Stimulated activated naive CD4-positive, alpha-beta T cell (primary cell): Measurements from ENCODE around the gene SLIT1.

Experiments used
- DNase-seq, 6 experiments: peaks; one replicate each; lab custom pipeline; 2025; lab: John Stamatoyannopoulos, UW

Gene SLIT1

DNA sequence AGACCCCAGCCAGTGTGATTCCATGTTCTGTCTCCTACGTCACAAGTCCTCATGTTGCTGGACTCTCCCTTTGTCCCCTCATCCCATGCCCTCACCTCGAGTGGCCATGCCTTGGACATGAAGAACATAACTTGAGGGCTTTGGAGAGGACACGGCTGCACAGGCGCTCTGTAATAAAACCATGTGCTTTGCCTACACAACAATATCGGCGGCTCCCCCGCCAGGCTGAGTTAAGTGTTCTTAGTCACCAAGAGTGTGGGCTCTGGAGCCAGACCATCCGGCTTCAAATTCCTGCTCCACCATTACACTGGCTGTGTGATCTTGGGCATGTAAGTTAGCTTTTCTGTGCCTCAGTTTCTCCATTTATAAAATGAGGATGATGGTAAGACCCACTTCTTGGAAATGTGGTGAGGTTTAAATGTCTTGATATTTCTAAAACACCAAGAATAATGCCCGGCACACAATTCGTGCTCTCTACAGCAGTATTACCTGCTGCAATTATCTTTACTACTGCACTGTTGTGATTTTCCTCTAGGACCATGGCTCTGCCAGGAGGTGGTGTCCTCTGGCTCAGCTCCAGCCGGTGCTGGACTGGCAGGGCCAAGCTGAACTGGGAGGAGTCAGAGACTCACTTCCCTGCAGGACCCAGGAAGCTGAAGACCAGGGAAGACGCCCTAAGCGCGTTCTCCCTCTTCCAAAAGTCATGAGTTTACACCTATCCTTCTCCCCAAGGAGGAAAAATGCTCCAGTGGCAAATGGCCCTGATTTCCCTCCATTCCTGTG is 15.7 kb downstream of the SLIT1 start:
- no peak for DNase-seq

DNA sequence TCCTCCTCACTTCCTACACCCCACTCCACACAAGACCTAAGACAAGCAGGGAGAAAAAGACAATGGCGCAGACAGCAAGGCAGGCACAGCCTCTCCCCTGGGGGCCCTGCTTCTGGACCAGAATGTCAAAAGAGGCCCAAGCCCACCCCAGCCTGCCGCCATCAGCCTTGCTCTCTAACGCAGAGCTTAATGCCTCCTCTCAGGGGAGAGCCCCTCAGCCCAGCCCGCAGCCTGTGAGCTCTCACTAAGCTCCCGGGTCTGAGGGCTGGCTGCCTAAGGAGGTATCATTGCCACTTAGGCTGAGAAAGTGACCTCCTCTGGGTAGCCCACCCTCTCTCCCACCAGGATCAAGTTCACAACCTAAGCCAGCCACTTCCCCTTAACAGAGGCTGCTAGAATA is 16.7 kb downstream of the SLIT1 start:
- DNase-seq: no peak

DNA sequence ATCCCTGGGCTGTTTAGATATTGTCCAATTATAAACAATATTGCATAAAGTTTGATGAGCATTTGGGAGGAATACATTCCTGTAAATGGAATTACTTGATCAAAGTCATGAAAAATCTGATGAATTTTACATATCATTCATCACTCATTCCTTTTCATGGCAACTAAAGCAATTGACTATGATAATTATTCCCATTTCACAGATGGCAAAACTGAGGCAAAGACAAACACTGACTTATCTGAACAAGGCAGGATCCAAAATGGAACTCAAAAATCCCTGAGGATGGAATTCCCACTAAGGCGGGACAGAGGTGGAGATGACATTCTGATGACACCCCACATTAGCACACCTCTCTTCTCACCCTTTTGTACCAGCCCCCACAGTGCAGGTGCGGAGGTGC is 17.1 kb downstream of the SLIT1 start:
- no peak for DNase-seq

DNA sequence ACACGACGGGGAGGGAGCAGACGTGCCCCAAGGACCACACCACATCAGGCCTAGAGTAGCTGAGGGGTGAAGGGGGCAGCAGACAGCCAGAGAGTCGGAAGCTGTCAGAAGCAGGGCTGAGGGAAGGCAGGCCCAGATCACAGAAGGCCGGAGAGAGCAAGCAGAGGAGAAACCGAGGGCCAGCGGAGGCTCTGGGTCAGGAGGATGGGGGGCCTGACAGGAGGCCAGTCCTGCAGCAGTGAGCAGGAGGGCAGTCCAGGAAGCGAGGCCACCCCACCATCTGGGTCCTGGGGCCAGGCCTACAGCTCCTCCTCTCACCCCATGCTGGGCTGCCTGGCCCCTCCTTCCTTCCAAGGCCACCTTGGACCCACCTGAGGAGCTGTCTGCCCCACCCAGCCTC is 20.3 kb downstream of the SLIT1 start:
- DNase-seq: no peak

- no peak for DNase-seq
Measured at GRCh38 chr10:97163781-97164501, 21.8 kb downstream of the SLIT1 start.

GRCh38 chr10:97163181-97163580 is 22.6 kb downstream of the SLIT1 start:
- no peak for DNase-seq

DNA sequence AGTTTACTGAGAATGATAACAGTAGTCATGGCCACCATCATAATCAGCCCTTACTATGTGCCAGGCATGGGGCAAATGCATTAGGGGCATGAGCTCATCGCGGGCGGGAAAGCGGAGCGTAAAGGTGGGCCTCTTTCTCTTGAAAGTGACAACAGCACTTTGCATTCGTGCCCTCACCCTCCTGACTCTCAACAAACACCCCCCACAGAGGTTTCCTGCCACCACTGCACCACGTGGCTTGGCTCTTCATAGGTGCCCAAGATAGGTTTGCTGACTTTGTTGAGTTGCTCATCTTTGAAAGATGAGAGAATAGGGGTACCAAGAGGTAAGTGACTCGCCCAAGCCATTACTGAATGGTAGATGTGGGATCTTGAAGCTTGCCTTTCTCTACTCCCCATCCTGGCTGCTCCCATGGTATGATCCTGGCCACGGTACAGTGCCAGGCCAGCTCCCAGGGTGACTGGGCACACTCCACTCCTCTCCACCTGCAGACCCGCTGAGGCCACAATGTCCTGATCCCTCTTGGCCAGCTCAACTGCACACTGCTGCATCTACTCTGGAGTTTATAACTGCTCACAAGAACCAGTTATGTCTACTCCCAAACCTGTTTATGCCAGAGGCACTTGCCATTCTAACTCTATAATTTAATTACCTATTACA is 26.0 kb downstream of the SLIT1 start:
- no peak for DNase-seq

- DNase-seq: no peak
Measured at GRCh38 chr10:97157578-97158095, 28.1 kb downstream of the SLIT1 start.

DNA sequence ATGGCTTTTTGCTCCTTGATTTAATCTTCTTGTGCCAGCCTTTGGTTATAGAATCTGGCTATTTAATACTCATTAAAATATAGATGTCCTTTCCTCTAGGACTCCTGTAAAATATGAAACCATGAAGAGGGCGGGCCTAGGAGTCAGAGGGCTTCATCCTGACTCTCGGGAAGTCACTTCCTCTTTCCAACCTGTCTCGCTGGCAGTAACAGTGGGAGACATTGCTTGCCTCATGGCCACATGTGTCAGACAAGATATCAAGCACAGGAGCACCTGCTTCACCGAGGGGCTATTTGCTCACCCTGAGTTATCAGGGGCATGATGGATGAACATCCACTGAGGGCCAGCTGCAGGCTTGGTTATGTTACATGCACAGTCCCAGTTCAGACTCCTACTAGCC is 31.0 kb downstream of the SLIT1 start:
- no peak for DNase-seq

GRCh38 chr10:97154162-97154561 is 31.6 kb downstream of the SLIT1 start:
- no peak for DNase-seq

DNA sequence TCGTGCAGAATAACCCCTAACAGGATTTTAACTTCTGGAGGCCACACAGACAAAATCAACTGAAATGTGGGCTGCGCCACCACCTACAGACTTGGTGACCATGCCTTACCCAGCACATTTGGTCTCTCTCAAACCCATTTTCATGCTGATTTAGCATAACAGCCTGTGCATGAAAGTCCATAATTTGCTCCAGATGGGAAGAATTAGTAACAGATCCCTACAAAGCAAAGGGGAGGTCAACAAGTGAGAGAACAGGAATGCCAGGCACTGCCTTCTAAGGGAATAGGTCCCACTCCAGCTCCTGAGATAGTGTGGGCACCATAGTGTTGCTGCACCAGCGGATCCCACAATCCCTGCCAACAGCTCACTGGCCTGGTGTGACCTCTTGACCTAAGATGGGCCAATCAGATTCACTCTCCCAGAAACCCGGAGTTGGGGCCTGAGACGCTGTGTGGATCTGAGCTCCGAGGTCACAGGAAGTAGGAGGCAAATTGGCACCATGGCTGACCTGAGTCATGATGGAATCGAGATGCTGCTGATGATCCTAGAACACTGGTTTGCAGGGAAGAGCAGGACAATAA is 32.4 kb downstream of the SLIT1 start:
- no peak for DNase-seq

- DNase-seq: no peak
Measured at GRCh38 chr10:97151307-97151914, 34.3 kb downstream of the SLIT1 start.

GRCh38 chr10:97150616-97151015 is 35.1 kb downstream of the SLIT1 start:
- no peak for DNase-seq

DNA sequence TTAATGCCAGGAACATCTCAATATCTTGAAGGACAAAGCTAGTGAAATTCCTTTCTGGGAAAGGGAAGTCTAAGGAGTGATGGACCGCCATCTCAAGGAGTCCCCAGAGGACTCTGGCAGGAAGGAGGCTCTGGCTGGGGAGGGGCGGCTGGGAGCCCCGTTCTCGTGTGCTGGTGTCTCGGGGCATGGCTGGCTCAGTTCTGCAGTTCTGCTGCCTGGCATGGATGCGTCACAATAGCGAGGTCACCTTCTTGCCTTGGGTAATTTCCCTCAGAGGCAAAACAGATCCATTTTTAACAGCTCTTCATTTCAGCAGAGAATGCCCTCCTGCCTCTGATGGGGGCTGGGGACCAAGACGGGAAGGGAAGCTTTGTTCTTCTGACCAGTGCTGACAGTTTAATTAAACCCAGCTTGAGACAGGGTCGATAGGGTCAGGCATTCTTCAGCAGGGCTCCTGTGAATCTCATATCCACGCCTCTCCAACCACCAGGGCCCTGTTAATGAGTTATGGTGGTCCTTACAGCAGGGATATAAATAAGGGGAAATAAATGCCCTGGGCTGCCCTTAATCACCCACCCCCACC is 35.7 kb downstream of the SLIT1 start:
- no peak for DNase-seq

DNA sequence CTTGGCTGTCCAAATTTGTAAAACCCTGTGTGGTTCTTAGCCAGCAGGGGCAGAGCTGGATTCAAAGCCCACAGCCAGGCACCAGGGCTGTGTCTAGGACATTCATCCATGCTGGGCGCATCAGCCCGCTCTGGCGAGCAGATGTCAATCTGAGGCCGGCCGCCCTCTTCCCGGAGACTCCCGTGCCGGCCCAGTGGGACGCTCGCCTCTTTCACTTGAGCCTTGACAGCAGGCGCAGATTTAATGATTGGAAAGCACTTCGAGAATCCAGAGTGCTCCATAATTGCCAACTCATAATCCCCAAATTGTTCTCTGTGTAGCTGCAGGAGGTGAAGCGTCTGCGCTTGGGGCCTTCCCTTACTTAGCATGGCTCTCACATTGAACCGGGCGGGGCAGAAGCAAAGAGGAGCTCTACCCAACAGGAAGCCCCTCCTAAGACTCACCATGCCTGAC is 36.7 kb downstream of the SLIT1 start:
- DNase-seq: no peak

- DNase-seq: no peak
Measured at GRCh38 chr10:97144297-97144696, 41.5 kb downstream of the SLIT1 start.

- no peak for DNase-seq
Measured at GRCh38 chr10:97142834-97143233, 42.9 kb downstream of the SLIT1 start.

DNA sequence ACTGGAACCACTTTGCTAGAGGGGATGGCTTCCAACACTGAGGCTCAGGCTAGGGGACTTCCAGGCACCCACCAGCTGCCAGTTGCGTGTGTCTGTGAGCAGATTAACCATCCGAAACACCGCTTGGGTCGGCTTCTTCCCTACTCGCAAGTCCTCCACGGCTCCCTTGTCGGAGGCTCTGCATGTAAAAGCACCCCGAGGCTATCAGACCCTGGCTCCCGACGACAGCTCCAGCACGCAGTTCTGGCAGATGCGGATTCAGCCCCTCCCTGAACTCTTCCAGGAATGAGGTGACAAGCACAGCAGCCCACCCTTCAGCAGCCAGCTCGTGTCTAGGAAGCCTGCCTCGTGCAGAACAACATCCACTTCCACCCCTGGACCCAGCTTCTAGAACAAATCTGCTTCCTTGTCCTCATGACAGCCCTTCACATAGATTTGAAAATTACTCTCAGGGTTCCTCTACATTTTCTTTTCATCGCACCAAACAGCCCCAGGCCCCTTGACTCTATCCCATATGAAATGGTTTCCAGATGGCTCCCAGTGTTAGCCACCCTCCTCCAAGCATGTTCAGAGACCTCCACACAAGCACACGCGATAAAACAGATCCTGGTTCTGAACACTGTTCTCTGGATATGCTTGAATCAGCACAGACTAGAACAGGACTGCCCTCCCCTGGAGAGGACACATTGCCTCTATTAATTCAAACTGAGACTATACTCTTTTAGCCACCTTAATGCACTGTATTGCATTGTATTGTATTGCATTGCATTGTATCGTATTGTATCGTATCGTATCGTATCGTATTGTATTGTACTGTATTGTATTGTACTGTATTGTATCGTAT is 44.6 kb downstream of the SLIT1 start:
- DNase-seq: no peak

- no peak for DNase-seq
Measured at GRCh38 chr10:97140049-97140846, 45.5 kb downstream of the SLIT1 start.

DNA sequence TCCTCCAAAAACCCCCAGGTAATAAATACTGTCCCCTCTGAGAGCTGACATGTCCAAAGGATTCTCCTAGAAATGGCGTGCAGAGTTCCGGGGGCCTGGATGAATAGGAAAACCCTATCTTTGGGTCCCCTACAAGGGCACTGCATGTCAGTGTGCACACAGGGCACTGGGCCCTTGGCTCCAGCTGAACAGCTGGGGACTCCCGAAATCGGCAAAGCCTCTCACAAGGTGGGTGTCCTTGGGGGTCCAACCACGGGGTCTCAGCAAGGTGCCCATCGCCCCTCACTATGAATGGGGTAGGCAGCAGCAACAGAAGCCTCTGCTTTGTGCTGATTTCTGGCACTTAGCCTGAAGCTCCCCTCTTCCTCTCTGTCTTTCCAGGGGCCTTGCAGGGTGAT is 46.1 kb downstream of the SLIT1 start:
- no peak for DNase-seq
